HFFc6 (cell line): ENCODE data around the gene ECE1. TPM values are rescaled to one million over a fixed set of nuclear protein-coding genes. Genes with fewer than 3 reads are reported as not detected.
A peak's percentile ranks its signal among the peaks of the same experiment; 100 is the strongest.
"Not testable (repeated sequence)": the region's sequence is repeated elsewhere in the genome, so short reads cannot be mapped to it uniquely, and the experiment has no call there.

Experiments
- DNase-seq: peaks from one replicate; pipeline ENCODE4 v3.0.0-alpha.2; 2018
- H3K27ac Mint-ChIP-seq: 2 replicates; pipeline ENCODE4 v1.8.0; 2020; ENCODE audit warnings: mild to moderate bottlenecking, mixed read lengths
- H3K27me3 Mint-ChIP-seq: 2 replicates; pipeline ENCODE4 v1.8.0; 2021; ENCODE audit warnings: mild to moderate bottlenecking, moderate library complexity, mixed read lengths; ENCODE audit not compliant: insufficient read depth
- H3K36me3 Mint-ChIP-seq: 2 replicates; pipeline ENCODE4 v1.8.0; 2021; ENCODE audit warnings: low read depth, mixed read lengths
- H3K4me1 Mint-ChIP-seq: 2 replicates; pipeline ENCODE4 v1.8.0; 2020; ENCODE audit warnings: low read depth, mixed read lengths
- H3K4me3 Mint-ChIP-seq: 2 replicates; pipeline ENCODE4 v1.8.0; 2020; ENCODE audit warnings: mild to moderate bottlenecking, moderate library complexity, mixed read lengths
- H3K9me3 Mint-ChIP-seq: 2 replicates; pipeline ENCODE4 v1.8.0; 2020; ENCODE audit warnings: mild to moderate bottlenecking, mixed read lengths
- total RNA-seq, 6 experiments: library from RNA; stranded (reverse); fragmentation: NEBNext Ultra II Directional; extraction: Animal tissue kit (Norgen Biotek cat#: 25700); gene quantifications; 2 replicates in 1 of 6; 3 replicates in 5 of 6; pipeline ENCODE4 v1.2.3, GENCODE V29; 2021
- TF ChIP-seq, protein P1 (sequence below): fragments of 200-600 bp; sonication (generic); IDR thresholded peaks from 2 replicates; pipeline ENCODE4 v1.5.0; 2021; ENCODE audit warnings: antibody characterized with exemption, mild to moderate bottlenecking

ECE1 gene
- total RNA-seq, 6 experiments from 2014 or later = 116 to 134 (median 124) TPM

DNA sequence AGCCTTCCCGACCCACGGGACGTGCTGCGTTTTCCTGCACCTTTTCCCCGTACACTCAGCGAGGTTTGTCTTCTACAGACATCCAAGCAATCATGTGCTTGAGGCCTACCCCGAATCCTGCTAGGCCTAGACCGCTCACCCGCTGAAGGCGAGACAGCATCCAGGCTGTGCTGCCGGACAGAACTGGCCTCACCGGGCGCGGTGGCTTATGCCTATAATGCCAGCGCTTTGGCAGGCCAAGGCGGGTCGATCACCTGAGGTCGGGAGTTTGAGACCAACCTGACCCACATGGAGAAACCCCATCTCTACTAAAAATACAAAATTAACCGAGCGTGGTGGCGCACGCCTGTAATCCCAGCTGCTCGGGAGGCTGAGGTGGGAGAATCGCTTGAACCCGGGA is 54.1 kb downstream of the ECE1 start:
- Mint-ChIP-seq H3K27ac (peak overlapping the region; percentile 96), H3K36me3 (peaks cover 34% of the 10 kb centered on the region; the same call in 1 of the 2 replicates), H3K4me3 (no peak overlapping the region), H3K4me1 (peaks cover 75% of the 10 kb centered on the region), H3K9me3 (no peaks in the 10 kb centered on the region), H3K27me3 (no peaks in the 10 kb centered on the region)
- TF ChIP-seq, protein P1, sequence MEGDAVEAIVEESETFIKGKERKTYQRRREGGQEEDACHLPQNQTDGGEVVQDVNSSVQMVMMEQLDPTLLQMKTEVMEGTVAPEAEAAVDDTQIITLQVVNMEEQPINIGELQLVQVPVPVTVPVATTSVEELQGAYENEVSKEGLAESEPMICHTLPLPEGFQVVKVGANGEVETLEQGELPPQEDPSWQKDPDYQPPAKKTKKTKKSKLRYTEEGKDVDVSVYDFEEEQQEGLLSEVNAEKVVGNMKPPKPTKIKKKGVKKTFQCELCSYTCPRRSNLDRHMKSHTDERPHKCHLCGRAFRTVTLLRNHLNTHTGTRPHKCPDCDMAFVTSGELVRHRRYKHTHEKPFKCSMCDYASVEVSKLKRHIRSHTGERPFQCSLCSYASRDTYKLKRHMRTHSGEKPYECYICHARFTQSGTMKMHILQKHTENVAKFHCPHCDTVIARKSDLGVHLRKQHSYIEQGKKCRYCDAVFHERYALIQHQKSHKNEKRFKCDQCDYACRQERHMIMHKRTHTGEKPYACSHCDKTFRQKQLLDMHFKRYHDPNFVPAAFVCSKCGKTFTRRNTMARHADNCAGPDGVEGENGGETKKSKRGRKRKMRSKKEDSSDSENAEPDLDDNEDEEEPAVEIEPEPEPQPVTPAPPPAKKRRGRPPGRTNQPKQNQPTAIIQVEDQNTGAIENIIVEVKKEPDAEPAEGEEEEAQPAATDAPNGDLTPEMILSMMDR = no peak
- no peak for DNase-seq

DNA sequence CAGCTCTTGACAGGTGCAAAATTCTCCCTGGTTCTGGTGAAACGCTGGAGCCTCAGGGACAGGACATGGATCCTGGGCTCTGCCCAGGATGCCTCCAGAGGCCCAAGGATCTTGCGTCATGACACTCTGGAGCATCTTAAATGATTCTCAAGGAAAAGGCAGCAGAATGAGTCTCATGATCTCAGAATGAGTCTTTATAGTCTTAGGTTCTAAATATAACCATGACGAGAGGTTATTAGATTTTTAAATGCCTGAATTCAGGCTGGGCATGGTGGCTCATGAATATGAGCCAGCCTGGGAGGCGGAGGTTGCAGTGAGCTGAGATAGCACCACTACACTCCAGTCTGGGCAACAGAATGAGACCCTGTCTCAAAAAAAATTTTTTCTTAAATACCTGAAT is 55.5 kb downstream of the ECE1 start:
- Mint-ChIP-seq H3K4me3 (no peak overlapping the region), H3K27ac (peak overlapping the region; percentile 96), H3K9me3 (no peaks in the 10 kb centered on the region), H3K4me1 (peaks cover 69% of the 10 kb centered on the region), H3K27me3 (no peaks in the 10 kb centered on the region), H3K36me3 (peaks cover 28% of the 10 kb centered on the region; the same call in 1 of the 2 replicates)
- TF ChIP-seq, protein P1 = no peak
- DNase-seq = peak; percentile 92

DNA sequence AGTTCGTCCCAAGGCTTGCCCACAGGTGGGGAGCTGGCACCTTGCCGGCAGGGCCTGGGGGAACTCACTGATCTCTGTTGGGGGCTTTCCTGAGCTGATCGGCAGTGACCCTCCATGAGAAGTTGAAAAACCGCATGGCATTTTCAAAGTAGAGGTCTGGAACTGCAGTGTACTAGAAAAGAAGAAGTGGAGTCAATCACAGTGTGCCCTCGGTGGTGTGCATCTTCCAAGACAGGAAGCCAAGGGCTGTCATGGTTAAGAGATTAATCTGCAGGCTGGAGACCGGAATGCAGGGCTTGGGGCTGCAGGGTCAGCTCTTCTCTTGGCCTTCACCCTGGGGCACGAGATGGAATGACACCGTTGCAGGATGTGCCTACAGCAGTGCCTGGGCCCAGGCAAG is 56.8 kb downstream of the ECE1 start:
- DNase-seq = no peak
- Mint-ChIP-seq H3K4me1 (peaks cover 65% of the 10 kb centered on the region), H3K27ac (peak overlapping the region; percentile 42; the same call in 1 of the 2 replicates), H3K27me3 (no peaks in the 10 kb centered on the region), H3K4me3 (no peak overlapping the region), H3K9me3 (no peaks in the 10 kb centered on the region), H3K36me3 (peaks cover 28% of the 10 kb centered on the region; the same call in 1 of the 2 replicates)
- TF ChIP-seq, protein P1 = no peak

DNA sequence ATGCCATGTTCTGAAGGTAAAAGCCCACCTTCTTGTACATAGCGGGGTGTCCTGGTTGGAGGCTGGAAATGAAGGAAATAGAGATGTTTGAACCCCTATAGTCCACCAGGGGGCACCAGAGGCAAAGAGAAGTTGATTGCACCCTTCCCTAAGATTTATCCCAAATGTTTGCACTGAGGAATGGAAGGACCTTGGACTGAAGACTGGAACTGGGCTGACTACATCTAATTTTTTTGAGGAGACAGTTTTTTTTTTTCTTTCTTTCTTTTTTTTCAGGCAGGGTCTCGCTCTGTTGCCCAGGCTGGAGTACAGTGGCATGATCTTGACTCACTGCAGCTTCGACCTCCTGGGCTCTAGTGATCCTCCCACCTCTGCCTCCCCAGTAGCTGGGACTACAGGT is 58.2 kb downstream of the ECE1 start:
- DNase-seq = peak; percentile 48

DNA sequence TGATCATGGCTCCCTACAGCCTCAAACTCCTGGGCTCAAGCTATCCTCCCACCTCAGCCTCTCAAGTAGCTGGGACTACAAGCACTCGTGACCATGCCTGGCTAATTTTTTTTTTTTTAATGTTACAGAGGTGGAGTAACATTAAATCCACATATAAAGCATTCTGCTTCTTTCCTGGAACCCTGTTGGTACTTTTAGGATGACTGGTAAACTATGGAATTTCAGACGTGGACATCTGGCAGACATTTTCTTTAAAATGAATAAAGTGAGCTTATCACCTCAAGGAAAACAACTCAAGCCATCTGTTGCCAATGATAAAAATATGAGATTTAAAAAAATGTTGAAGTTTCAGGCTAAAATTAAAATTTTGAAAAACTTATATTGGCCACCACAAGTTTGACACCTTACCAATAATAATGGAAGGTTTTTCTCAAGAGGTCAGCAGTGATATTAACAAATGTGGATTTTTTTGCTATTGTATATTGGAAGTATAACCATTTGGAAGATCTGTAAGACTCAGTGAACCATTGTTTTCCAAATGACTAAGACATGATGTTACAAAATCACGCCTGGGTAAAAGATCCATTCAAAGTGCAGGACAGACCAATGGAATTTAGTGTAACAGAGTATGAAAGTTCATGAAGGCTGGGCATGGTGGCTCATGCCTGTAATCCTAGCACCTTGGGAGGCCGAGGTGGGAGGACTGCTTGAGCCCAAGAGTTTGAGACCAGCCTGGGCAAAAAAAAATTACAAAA is 60.8 kb downstream of the ECE1 start:
- Mint-ChIP-seq H3K4me3 (no peak overlapping the region; the same call in 1 of the 2 replicates), H3K36me3 (peaks cover 29% of the 10 kb centered on the region), H3K27ac (peak overlapping the region; percentile 76), H3K9me3 (no peaks in the 10 kb centered on the region), H3K27me3 (no peaks in the 10 kb centered on the region), H3K4me1 (peaks cover 29% of the 10 kb centered on the region)
- peak; percentile 53 for DNase-seq
- TF ChIP-seq, protein P1 = no peak

More for the DNA sequence above, 58.2 kb downstream of the ECE1 start:
- H3K36me3 Mint-ChIP-seq = peaks cover 29% of the 10 kb centered on the region
- no peak overlapping the region for H3K4me3 Mint-ChIP-seq
- peaks cover 51% of the 10 kb centered on the region for H3K4me1 Mint-ChIP-seq
- no peak overlapping the region for H3K27ac Mint-ChIP-seq
- TF ChIP-seq, protein P1 = peak; percentile 94
- H3K9me3 Mint-ChIP-seq = no peaks in the 10 kb centered on the region
- H3K27me3 Mint-ChIP-seq = no peaks in the 10 kb centered on the region

DNA sequence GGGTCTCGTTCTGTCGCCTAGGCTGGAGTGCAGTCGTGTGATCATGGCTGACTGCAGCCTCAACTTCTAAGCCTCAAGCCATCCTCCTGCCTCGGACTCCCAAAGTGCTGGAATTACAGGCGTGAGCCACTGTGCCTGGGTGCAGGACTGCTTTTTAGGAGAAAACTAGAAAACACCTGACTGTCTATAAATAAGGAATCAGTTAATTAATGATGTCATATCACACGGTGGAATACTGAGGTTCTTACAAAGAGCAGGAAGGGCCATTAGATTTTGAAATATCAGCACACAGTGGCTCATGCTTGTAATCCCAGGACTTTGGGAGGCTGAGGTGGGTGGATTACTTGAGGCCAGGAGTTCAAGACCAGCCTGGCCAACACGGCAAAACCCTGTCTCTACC is 62.0 kb downstream of the ECE1 start:
- not testable (repeated sequence) for H3K27ac Mint-ChIP-seq, H3K4me3 Mint-ChIP-seq, H3K9me3 Mint-ChIP-seq, H3K27me3 Mint-ChIP-seq, DNase-seq
- Mint-ChIP-seq H3K4me1 (peaks cover 21% of the 10 kb centered on the region), H3K36me3 (peaks cover 31% of the 10 kb centered on the region)
